DOHH2 (cell line): ENCODE measurements around the gene DIP2C.

Experiments
- EZH2phosphoT487 ChIP-seq: fragments of 200-600 bp; sonication (generic); IDR thresholded peaks from 2 replicates; pipeline ENCODE4 v1.6.1; 2017; ENCODE audit warnings: borderline replicate concordance, mild to moderate bottlenecking, antibody characterized with exemption, low read length, moderate library complexity, mixed read lengths
- TF ChIP-seq, protein P1 (sequence below): fragments of 200-600 bp; sonication (generic); IDR thresholded peaks from one replicate; pipeline ENCODE4 v1.5.1; 2014; ENCODE audit warnings: antibody characterized with exemption, mild to moderate bottlenecking, low read depth, low read length; ENCODE audit not compliant: poor library complexity, severe bottlenecking

DNA sequence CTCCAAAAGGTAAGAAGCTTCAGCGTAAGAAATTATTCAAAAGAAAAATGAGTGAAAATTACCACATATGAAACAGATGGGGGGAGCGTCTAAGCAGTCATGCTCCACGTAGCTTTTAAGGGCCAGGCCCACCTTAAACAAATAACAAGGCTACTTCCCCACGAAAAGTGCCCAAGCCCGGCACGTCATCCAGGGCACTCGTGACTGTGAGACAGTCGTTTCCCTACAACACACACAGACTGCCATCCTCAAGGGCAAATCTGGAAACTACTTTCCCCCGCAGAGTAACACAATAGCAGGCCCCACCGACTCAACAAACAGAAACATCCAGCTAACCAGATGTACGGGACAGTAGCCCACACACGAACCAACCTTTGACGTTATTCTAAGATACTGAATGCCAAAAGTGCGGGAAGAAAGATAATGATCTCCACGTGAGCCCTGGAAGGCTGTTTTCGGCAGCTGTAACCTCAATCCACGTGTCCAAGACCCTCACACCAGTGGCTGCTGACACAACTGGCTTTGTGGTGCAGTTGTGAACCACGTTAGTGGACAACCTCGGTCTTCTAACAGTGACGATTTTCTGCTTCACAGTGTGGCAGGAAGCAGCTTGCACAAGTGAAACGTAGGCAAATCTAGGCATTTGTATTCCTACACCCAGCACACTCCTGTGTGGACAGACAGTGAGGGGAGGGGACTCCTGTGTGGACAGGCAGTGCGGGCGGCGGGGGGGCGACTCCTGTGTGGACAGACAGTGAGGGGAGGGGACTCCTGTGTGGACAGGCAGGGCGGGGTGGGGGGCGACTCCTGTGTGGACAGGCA lies 302.5 kb downstream of the DIP2C start:
- TF ChIP-seq, protein P1, sequence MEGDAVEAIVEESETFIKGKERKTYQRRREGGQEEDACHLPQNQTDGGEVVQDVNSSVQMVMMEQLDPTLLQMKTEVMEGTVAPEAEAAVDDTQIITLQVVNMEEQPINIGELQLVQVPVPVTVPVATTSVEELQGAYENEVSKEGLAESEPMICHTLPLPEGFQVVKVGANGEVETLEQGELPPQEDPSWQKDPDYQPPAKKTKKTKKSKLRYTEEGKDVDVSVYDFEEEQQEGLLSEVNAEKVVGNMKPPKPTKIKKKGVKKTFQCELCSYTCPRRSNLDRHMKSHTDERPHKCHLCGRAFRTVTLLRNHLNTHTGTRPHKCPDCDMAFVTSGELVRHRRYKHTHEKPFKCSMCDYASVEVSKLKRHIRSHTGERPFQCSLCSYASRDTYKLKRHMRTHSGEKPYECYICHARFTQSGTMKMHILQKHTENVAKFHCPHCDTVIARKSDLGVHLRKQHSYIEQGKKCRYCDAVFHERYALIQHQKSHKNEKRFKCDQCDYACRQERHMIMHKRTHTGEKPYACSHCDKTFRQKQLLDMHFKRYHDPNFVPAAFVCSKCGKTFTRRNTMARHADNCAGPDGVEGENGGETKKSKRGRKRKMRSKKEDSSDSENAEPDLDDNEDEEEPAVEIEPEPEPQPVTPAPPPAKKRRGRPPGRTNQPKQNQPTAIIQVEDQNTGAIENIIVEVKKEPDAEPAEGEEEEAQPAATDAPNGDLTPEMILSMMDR = no peak
- no peak for TF ChIP-seq EZH2phosphoT487
